Non-pigmented ciliary epithelial cell (primary cell): ENCODE measurements around the gene PGM2L1.
A peak's percentile ranks its signal among the peaks of the same experiment; 100 is the strongest.

Experiments
- DNase-seq: peaks from one replicate; pipeline ENCODE4 v3.0.0-alpha.2; 2010; ENCODE audit warnings: low read depth

PGM2L1 gene

GRCh38 chr11:74297484-74297883 is 100.7 kb downstream of the PGM2L1 start:
- no peak for DNase-seq

GRCh38 chr11:74288911-74289310 is 109.3 kb downstream of the PGM2L1 start:
- no peak for DNase-seq

GRCh38 chr11:74288161-74288560 is 110.1 kb downstream of the PGM2L1 start:
- peak; percentile 93 for DNase-seq

GRCh38 chr11:74284466-74284865 is 113.8 kb downstream of the PGM2L1 start:
- no peak for DNase-seq

GRCh38 chr11:74283580-74284180 is 114.6 kb downstream of the PGM2L1 start:
- no peak for DNase-seq

- DNase-seq, result no peak
Measured at GRCh38 chr11:74282914-74283371, 115.3 kb downstream of the PGM2L1 start.

GRCh38 chr11:74282421-74282820 is 115.8 kb downstream of the PGM2L1 start:
- DNase-seq, result no peak

GRCh38 chr11:74280494-74280893 is 117.7 kb downstream of the PGM2L1 start:
- no peak for DNase-seq
